Stimulated activated CD4-positive, alpha-beta T cell treated with anti-CD3 and anti-CD28 coated beads, Interleukin-1b, Interleukin-23, amount 100 ng/mL, for 4 hours (primary cell): ENCODE data around the gene ATP5PD.
"Not testable (repeated sequence)": the region's sequence is repeated elsewhere in the genome, so short reads cannot be mapped to it uniquely, and the experiment has no call there.

Experiments used
- DNase-seq, 2 donors: peaks; one replicate each; pipeline ENCODE4 v3.0.0-alpha.2; 2020; ENCODE audit warnings: low read depth in 2 of 2

The ATP5PD gene

GRCh38 chr17:75051941-75052340 lies 5.2 kb upstream of the ATP5PD start:
- no peak for DNase-seq

DNA sequence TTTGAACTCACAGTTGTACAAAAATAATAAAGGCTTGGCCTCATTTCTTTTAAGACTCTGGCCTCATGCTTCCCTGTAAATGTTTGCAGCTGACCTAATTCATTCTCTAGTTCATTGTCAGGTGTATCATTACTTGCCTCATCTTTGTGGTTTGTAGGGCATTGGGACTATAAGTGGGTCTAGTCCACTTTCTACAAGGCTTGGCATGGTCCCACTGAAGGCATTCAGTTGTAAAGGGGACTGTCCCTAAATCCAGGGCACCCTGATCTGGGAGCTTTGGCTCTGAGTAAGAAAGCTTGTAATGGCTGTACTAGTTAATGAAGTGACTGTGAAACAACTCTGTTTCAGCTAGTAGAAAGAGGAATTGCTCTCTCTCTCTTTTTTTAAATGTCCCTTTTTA lies 2.9 kb upstream of the ATP5PD start:
- DNase-seq, result no peak

DNA sequence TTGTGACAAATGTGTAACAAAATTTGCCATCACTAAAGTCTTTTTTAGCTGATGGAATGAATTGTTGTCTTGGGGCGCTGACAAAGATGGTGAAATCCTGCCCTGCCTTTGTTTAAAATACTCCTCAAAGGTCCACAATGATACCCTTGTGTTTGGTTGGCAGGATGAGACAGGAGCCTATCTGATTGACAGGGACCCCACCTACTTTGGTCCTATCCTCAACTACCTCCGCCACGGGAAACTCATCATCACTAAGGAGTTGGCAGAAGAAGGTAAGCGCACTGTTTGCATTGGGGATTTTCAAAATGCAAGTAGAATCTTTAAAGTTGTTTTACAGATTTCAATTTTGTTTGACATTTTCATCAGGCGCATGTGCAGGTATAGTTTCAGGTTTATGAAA lies 2.3 kb upstream of the ATP5PD start:
- DNase-seq, result no peak

DNA sequence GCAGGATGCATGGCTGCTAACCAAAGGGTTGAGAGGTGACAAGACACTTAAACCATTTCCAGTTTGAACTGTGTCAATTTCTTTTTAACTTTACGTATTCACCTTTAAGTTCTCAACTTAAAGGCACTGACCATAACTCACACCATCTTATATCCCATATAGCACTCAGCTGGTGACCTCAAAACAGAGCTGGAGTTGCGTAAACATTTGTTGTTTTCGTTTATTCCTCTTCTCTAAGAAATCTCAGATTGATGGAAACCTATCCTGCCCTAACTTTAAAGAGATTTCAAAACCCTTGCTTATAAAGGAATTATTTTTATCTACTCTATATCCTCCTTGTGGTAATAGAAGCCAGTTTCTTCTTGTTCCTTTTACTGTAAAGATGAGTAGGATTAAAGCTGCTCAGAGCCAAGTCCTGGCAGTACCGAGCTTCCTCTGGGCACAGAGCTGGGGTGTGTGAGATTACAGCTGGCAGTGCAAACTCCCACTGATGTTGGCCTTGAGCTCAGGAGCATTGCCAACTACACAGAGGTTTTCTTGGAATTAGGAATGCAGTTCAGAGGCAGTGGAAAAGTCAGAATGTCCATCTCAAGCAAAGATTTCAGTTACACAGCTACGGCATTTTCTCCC lies 1.6 kb upstream of the ATP5PD start:
- no peak for DNase-seq

- DNase-seq, result peak in 1 of 2 donors; percentile 25
Observed at GRCh38 chr17:75047398-75048098, 779 bp upstream of the ATP5PD start.

DNA sequence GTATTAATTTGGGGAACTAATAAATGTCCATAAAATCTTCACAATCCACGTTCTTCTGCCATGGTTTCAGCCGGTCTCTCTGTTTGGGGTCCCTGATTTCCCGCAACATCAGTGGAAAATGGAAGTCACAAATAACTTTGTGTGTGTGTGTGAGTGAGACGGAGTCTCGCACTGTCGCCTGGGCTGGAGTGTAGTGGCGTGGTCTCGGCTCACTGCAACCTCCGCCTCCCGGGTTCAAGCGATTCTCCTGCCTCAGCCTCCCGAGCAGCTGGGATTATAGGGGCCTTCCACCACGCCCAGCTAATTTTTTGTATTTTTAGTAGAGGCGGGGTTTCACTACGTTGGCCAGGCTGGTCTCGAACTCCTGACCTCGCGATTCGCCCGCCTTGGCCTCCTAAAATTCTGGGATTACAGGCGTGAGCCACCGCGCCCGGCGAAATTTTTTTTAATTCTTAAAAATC lies 793 bp downstream of the ATP5PD start:
- DNase-seq, result not testable (repeated sequence)

DNA sequence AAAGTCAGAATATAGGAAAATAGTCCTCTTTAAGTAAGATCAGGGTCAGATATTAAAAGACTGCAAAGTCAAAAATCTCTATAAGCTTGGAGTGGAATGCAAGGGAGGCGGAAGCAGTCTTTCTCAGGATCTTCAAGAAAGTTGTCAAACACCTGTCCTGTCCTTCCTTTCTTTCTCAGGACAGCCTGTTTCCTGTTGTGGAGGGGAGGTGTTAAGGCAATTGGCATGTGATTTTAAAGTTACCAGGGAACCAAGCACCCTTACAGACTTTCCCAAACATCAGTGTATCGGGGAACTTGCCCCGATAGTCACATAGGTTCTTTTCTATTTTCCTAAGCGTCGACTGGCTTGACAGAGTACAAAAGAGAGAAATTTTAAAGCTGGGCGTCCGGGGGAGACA lies 2.1 kb downstream of the ATP5PD start:
- DNase-seq, result no peak

DNA sequence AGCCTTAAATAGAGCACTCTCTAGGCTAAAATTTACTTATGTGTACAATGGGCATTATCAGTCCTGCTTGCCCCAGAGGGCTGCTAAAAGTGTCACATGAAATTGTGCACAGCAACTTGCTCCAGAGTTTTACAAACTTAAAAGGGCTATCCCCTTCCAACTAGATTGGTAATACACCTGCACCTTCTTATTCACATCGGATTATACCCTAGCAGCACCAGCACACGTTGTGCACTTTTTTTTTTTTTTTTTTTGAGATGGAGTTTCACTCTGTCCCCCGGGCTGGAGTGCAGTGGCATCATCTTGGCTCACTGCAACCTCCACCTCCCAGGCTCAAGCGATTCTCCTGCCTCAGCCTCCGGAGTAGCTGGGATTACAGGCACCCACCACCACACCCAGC lies 3.0 kb downstream of the ATP5PD start:
- not testable (repeated sequence) for DNase-seq

- DNase-seq, result no peak
Observed at GRCh38 chr17:75041656-75042280, 5.0 kb downstream of the ATP5PD start.

DNA sequence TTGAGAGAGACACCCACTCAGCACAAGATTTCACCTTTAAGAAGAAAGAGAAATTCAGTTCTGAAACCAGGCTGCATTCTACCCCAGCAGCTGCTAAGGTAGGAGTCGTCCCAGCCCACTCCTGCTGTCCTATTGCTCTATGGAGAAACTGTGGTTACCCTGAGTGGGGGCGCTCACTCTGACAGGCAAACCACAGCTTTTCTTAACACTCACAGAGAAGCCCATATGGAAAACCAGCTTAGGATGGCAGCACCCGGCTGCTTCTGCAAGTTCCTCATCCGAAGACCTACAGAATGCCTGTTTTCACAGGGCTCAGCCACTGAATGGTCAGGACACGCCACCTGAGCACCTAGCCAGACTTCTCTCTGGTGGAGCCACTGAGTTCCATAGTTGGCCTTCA lies 7.5 kb downstream of the ATP5PD start:
- no peak for DNase-seq

DNA sequence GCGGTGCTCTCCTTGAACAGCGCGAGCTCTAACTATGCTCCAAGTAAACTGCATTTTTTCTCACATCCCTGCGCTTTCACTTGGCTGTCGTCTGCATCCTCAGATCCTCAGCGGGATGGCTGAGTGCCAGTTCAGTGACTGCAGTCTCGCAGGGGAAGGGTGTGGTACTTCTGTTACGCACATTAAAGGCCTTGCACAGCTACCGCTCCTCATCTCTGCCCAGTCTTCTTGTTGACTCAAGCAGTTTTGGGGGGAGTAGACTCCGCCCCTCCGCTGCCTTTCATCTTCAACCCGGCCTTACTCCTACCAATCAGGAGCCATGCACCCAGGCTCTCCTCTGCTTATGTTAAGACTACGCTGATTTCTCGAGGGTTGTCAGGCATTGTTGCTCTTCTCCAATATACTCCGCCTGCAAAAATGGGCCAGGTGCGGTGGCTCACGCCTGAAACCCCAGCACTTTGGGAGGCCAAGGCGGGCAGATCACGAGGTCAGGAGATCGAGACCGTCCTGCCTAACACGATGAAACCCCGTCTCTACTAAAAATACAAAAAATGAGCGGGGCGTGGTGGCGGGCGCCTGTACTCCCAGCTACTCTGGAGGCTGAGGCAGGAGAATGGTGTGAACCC lies 10.0 kb downstream of the ATP5PD start:
- peak; percentile 55 to 69 for DNase-seq

DNA sequence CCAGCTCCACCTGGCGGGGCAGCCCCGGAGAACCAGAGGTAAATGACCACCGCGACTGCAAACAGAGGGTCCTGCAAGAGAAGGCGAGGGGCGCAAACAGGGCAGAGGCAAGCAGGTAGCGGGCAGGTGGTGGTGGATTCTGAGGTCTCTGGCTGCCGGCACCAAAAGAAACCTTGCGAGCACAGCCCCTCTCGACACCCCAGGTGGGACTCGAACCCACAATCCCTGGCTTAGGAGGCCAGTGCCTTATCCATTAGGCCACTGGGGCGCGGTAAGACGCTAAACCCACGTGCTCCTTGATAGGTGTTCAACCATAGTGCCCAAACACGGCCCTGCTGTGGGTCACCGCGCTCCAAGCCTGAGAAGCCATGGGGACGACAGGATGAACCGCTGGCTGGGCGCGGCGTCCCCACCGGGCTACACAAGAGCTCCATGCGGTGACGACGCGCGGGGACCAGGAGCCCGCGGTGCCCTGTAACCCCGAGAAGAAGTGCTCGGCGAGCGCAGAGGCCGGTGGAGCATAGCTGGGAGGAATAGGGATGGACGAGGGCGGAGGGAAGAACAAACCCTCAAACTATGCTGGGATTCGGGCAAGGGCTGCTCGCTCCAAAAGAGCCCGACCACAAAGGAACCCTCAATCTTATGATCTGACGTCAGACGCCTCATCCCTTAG lies 12.4 kb downstream of the ATP5PD start:
- peak; percentile 78 to 92 for DNase-seq

GRCh38 chr17:75033346-75034235 lies 13.2 kb downstream of the ATP5PD start:
- peak; percentile 85 to 90 for DNase-seq

DNA sequence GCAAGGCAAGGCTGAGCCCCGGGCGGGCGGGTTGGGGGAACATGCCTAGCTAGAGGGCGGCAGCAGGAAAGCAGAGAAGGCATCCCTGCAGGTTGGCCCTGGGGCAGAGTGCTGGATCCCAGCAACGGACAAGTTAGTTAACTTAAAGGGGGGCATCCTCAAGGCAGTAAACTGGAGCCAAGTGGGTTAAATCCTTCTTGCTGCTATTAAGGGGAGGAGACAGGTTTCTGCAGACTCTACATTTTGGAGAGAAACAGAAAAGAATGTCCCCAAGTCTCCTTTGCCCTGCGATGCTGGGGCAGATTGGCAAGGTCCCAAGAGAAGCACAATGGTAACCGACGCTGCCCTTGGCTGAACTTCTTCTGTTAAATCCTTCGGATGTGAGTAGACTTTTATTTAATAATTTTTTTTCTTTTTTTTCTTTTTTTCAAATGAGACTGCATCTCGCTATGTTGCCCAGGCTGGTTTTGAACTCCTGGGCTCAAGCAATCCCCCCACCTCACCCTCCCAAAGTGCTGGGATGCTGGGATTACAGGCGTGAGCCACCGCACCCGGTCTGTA lies 14.0 kb downstream of the ATP5PD start:
- DNase-seq, result peak in 1 of 2 donors; percentile 23

DNA sequence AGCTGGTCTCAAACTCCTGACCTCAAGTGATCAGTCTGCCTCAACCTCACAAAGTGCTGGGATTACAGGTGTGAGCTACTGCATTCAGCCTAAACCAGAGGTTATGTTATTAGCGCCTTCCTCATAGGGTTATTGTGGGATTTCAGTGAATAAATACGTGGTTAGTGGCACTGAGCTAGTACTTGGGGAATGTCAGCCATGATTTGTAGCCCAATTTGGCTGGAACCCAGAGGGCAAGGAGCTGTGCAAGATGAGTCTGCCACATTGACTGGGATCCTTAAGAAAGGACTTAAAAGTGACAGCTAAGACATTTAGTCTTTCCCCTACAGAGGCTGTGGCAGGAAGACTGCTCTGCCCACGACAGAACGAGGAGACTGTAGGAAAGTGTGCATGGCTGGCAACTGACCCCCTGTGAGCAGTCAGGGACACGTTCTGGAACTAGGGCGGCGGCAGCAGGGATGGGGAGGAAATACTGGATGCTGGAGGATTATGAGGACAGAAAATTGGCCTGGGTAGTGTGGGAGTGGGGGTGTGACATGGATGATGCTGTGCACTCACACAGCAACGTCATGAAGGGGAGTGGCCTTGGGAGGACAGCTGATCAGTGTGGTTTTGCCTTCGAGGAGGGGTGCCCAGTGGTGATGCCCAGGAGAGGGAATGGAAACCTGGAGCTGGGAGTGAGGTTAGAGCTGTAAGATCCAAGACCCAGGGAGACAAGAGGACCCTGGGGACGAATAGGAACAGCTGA lies 14.6 kb downstream of the ATP5PD start:
- peak; percentile 12 to 32 for DNase-seq

GRCh38 chr17:75030161-75030560 lies 16.6 kb downstream of the ATP5PD start:
- no peak for DNase-seq

DNA sequence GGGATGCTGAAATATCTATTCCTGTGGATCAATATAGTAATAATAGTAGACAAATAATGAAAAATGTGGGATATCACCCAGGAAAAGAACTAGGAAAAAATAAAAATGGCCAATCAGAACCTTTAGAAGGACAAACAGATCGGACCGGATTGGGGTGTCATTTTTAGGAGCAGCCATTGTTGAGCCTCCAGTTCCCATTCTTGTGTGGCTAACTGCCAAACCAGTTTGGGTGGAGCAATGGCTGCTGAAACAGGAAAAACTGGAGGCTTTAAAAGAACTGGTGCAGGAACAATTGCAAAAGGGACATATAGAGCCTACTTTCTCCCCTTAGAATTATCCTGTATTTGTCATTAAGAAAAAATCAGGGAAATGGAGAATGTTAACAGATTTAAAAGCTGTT lies 20.1 kb downstream of the ATP5PD start:
- DNase-seq, result not testable (repeated sequence)

- DNase-seq, result not testable (repeated sequence)
Observed at GRCh38 chr17:75025398-75025734, 21.4 kb downstream of the ATP5PD start.

DNA sequence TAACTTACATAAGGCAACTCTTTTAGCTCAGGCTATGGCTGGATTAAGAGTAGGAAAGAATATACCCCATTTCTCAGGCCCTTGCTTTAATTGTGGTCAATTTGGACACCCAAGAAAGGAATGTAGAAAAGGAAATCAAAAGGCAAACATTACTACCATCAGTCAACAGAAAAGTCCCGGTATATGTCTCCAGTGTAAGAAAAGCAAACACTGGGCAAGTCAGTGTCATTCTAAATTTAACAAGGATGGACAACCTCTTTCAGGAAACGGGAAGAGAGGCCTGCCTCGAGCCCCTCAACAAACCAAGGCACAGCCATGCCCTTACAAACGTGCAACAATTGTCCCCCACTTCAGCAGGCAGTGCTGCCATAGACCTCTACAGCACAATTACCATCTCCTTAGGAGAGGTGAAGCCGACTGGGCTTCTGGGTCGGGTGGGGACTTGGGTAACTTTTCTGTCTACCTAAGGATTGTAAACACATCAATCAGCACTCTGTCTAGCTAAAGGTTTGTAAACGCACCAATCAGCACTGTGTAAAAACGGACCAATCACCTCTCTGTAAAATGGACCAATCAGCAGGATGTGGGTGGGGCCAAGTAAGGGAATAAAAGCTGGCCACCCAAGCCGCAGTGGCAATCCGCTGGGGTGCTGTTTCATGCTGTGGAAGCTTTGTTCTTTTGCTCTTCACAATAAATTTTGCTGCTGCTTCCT lies 21.9 kb downstream of the ATP5PD start:
- no peak for DNase-seq
